Measurements from ENCODE around the gene SDHB. TPM values are rescaled to one million over a fixed set of nuclear protein-coding genes. Genes with fewer than 3 reads are reported as not detected.

Gene SDHB
- total RNA-seq, 1 donor from 2014 or later = 44.9 TPM

GRCh38 chr1:17009706-17010105, 44.1 kb downstream of the SDHB start:
- Mint-ChIP-seq H3K9me3 (ENCODE audit: unreplicated experiment) (no peaks in the 10 kb centered on the region), H3K27ac (ENCODE audit: unreplicated experiment) (no peak overlapping the region), H3K4me1 (ENCODE audit: unreplicated experiment) (peaks cover 10% of the 10 kb centered on the region), H3K27me3 (ENCODE audit: unreplicated experiment) (peaks cover 8% of the 10 kb centered on the region), H3K36me3 (ENCODE audit: low read depth, unreplicated experiment) (no peaks in the 10 kb centered on the region), H3K4me3 (ENCODE audit: unreplicated experiment) (no peak overlapping the region)
- DNase-seq (ENCODE audit: low spot score) = no peak
- no peak for TF ChIP-seq CTCF (IDR thresholded peaks at IDR 0.05; ENCODE audit: unreplicated experiment)

- H3K27me3 Mint-ChIP-seq (ENCODE audit: unreplicated experiment) = peaks cover 8% of the 10 kb centered on the region
- TF ChIP-seq CTCF (IDR thresholded peaks at IDR 0.05; ENCODE audit: unreplicated experiment) = no peak
- no peak overlapping the region for H3K4me3 Mint-ChIP-seq (ENCODE audit: unreplicated experiment)
- H3K27ac Mint-ChIP-seq (ENCODE audit: unreplicated experiment) = no peak overlapping the region
- H3K4me1 Mint-ChIP-seq (ENCODE audit: unreplicated experiment) = peaks cover 10% of the 10 kb centered on the region
- no peak for DNase-seq (ENCODE audit: low spot score)
- peaks cover 5% of the 10 kb centered on the region for H3K36me3 Mint-ChIP-seq (ENCODE audit: low read depth, unreplicated experiment)
- no peaks in the 10 kb centered on the region for H3K9me3 Mint-ChIP-seq (ENCODE audit: unreplicated experiment)
Measured at GRCh38 chr1:17008208-17008855, 45.5 kb downstream of the SDHB start.

- no peak for DNase-seq (ENCODE audit: low spot score)
- Mint-ChIP-seq H3K4me3 (ENCODE audit: unreplicated experiment) (no peak overlapping the region), H3K27ac (ENCODE audit: unreplicated experiment) (no peak overlapping the region)
Measured at GRCh38 chr1:17007121-17007520, 46.7 kb downstream of the SDHB start.

GRCh38 chr1:17005365-17005740, 48.5 kb downstream of the SDHB start:
- H3K27ac Mint-ChIP-seq (ENCODE audit: unreplicated experiment) = no peak overlapping the region
- H3K4me1 Mint-ChIP-seq (ENCODE audit: unreplicated experiment) = peaks cover 3% of the 10 kb centered on the region

More at GRCh38 chr1:17007121-17007520, 46.7 kb downstream of the SDHB start:
- no peaks in the 10 kb centered on the region for H3K9me3 Mint-ChIP-seq (ENCODE audit: unreplicated experiment)
- peaks cover 10% of the 10 kb centered on the region for H3K4me1 Mint-ChIP-seq (ENCODE audit: unreplicated experiment)
- peaks cover 5% of the 10 kb centered on the region for H3K36me3 Mint-ChIP-seq (ENCODE audit: low read depth, unreplicated experiment)
- H3K27me3 Mint-ChIP-seq (ENCODE audit: unreplicated experiment) = peaks cover 6% of the 10 kb centered on the region
- TF ChIP-seq CTCF (IDR thresholded peaks at IDR 0.05; ENCODE audit: unreplicated experiment) = no peak

More at GRCh38 chr1:17005365-17005740, 48.5 kb downstream of the SDHB start:
- DNase-seq (ENCODE audit: low spot score) = no peak
- peaks cover 5% of the 10 kb centered on the region for H3K36me3 Mint-ChIP-seq (ENCODE audit: low read depth, unreplicated experiment)
- no peaks in the 10 kb centered on the region for H3K9me3 Mint-ChIP-seq (ENCODE audit: unreplicated experiment)
- H3K27me3 Mint-ChIP-seq (ENCODE audit: unreplicated experiment) = peaks cover 9% of the 10 kb centered on the region
- no peak overlapping the region for H3K4me3 Mint-ChIP-seq (ENCODE audit: unreplicated experiment)
- no peak for TF ChIP-seq CTCF (IDR thresholded peaks at IDR 0.05; ENCODE audit: unreplicated experiment)
